NCI-H187 treated with DMSO at 0.1 percent for 48 hours (cell line): ENCODE measurements around the gene GPATCH2.

ENCODE experiments used
- DNase-seq: peaks from one replicate; lab custom pipeline; 2025; lab: John Stamatoyannopoulos, UW

The GPATCH2 gene

DNA sequence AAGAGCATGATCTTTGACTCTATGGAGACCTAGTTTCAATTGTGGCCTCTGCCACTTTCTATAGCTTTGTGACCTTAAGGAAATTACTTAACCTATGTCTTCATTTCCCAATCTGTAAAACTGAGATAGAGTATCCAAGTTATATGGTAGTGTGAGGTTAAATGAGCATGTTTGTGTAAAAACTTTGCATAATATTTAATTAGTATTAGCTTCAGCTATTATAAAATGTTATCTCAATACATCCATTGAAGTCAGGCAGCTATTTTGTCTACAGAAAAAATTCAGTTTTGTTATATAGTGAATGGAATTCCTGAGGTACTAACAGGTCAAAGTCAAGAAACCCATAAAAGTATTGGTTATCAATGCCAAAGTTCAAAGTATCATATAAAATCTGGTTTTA, 53.6 kb downstream of the GPATCH2 start:
- no peak for DNase-seq

DNA sequence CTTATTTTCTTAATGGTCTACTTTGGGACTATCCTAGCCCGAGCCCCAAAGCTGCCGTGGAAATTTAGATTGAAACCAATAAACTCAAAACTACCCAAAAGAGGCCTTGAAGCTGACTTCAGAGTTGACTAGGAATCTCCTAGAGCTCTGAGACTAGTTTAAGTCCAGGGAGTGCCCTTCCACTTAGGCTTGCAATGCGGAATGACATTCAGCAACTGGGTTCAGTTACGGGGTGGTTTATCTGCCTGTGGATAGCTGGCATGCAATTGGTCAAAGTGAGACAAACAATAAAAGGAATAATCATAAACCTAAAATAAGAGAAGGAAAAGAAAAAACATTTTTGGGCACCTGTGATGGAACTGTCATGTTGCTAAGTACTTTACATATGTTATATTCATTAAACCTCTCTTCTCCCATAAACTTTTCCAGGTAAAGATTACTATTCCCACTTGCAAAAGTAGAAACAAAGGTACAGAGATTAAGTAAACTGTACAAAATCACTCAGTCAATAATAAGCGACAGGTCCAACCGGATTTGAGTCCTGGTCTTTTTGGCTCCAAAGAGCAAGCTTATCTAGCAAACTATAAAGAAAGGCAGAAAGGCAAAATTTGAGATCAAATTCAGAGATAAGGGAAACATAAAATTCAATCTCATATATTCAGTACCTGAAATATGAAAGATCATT, 56.5 kb downstream of the GPATCH2 start:
- no peak for DNase-seq

DNA sequence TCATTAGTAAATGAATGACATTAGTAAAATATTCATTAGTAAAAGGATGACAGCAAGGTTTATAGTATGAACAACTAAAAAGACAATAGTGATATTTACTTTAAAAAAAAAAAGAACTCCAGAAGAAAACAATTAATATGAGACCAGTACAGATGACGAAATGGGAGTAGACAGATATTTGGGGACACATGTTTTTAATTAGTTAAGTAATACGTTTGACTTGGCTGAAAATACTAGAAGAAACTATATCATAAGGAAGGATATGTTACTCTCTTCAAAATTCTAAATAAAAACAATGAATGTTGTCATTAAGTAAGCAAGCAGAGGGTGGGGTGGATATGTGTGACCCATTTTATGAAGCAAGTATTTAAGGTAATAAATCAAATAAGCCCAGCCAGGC, 61.9 kb downstream of the GPATCH2 start:
- no peak for DNase-seq

DNA sequence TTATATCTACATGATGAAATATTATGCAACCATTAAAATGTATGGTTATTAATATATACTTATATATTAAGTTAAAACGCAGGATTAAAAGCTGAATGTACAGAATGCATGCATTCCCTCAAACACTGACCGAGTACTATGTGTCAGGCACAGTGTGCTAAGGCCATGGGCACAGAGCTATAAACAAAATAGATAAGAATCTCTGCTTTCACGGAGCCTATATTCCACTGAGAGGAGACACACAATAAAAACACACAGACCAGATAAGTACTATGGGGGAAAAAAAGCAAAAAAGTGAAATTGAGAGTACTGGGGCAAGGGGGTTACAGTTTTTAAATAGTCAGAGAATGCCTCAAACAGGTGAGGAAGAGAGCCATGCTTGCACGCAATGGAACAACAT, 62.7 kb downstream of the GPATCH2 start:
- no peak for DNase-seq

DNA sequence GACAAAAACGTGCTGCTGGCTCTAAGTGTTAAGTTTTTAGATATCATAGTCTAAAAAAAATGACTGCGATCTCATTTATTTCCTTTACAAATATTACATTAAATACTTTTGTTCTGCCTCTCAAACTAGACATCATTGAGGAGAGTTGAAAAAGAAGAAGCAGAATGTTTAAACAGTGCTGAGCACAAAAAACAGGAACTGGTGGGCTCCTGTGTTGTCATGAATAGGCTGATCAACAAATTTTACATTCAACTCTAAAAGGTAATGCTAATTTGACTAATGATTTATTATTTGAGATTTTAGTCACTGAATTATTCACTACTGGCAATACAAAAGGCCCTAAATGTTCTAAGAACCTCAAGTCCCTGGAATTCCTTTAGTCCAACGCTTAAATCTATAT, 66.1 kb downstream of the GPATCH2 start:
- DNase-seq = no peak

DNA sequence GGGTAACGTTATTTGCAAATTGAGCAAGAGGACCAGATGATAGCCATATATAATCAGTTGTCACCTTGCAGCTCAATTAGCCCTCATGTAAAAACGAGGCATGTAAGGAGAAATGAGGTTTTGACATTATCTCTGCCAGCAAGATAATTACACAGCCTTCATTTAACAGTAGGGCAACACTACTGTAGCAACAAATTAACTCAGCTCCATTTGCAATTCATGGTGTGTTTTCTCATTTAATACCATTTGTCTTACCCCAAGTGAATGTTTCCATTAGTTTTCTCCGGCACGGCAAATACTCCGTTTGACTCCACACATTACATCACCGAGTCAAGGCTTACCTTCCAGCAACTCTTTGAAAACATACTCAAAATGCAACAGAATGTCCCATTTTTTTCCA, 66.7 kb downstream of the GPATCH2 start:
- no peak for DNase-seq

DNA sequence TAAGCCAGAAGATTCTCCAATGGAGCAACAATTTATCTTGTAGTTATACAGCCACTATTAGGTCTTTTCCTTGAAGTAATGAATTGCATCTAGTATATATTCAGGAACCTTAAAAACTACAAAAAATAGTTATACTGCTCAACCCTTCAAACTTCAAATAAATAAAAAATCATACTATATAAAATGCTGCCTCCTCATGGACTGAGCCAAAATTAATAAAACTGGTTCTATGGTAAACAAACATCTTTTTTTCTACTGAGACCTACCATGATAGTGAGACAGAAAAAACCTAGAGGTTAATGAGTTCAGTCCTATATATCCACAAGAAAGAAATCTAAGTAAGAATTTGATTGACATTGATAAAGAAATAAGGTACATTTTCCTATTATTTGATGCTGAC, 67.7 kb downstream of the GPATCH2 start:
- no peak for DNase-seq

DNA sequence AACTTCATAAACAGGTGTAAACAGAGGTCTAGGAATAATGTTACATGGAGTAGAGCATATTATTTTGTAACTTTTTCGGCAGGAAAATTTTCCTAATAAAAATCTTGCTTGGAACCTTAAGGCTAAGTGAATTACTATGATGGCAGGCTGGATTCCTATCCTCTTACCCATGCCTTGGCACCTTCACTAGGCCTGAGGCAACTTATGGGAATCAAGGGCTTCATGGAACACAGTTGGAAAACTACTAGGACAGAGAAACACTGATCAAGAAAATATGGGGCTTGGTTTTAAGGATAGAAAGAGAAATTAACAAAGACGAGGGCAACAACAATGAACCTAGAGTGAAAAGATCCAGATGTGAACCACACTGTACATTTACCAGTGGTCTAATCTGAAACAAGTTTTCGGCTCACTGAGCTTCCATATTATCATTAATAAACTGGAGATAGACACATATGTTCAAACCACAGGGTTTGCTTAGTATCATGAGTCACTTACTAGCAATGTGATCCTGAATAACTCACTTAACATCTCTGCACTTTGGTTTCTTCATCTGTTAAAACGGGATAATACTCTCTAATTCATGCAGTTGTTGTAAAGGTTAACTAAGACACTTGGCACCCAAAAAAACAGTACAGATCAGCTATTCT, 68.5 kb downstream of the GPATCH2 start:
- DNase-seq = no peak

DNA sequence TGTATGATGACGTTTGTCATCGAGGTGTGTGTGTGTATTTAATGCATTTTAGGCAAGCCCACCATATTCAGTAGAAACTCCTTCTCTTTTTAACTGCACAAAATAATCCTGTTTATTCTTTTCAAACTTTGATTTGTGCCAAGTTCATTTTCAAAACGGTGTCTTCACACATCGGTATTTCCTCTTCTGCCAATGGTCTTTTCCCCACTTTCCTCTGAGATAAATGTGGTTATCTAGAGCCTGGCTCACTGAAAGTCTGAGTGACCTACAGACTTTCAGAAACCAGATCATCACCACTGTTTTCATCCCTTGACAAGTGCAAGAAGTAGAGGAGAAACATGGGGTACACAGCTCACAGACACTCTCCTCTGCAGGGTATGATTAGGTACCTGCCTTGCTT, 69.4 kb downstream of the GPATCH2 start:
- no peak for DNase-seq

DNA sequence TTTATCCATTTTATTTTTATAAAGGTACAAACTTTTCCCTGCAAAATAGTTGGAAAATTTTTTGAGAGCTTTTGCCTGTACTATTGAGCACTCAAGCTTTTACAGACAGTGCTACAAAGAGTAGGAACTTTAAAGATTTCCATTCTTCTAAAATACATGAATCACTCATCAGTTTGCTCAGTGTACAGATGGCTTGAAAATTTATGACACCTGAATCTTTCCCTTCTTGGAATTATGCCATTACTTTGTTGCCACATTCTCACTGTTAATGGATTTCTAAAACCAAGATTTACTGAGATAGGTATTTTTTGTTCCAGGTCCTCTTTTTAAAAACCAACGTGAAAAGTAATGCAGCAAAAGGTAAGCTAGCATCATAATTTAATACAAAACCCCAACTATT, 76.0 kb downstream of the GPATCH2 start:
- no peak for DNase-seq

DNA sequence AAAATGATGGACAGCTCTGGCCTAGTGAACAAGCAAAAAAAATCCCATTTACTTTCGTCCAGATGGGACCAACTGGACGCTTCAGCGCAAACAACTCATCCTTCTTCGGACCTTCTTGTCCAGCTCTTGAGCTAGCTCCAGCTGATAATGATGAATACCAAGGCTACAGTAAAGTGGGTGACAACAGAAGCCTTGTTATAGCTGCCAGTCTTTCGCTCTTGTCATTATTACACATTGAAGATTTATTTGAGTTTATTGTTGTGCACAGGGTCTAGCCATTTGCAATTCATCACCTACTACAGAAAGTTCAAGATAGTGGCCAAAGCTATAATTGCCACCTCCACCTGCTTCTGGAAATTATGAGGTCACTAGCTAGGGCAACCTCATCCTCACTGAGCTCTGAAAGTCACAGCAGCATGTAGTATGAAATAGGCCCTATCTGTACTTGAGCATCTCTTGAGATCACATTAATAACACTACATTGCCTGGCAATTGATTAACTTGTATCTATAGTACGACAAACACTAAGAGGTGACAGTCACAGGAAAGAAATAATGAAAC, 76.9 kb downstream of the GPATCH2 start:
- no peak for DNase-seq

DNA sequence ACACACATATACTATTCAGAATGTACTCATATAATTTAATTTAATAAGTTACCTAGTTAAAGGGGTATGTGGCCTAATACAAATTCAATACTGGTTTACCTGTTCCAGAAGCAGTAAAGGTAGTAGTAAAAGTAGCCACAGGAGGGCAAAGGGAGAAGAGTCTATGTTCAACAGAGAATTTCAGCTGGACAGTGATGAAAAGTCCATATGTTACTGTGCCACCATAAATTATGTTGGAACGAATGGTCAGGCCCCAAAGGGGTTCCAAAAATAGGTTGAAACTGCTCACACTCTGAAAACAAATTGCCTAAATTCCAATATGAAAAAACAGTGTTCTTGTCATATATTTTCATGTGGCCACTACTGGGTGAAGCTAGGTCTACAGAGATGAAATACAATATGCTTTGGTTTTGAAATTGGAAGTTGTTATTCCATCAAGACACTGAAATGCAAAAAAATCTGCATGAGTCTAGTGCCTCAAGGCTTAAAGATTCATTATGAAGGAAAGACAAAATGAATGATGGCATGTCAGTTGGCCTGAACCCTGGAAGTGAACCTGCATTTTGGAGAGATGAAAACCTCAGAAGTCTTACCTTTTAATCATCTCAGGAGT, 78.4 kb downstream of the GPATCH2 start:
- no peak for DNase-seq

DNA sequence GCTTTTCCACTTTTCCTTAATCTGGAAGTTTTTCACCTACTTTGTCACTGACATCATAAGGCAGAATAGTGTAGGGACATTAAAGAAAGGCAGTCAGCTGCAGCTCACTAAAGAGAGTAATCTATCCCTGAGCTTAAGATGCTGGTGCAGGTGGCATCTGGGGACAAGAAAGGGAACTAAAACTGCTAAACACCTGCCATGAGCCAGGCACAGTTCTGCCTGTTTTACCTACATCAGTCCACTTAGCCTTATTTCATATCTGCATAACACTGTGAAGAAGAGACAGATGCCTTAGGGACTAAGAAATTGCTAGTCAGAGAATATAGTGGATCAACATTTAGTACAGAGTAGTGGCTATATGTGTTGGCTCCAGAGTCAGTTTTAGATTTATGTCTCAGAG, 88.1 kb downstream of the GPATCH2 start:
- no peak for DNase-seq

DNA sequence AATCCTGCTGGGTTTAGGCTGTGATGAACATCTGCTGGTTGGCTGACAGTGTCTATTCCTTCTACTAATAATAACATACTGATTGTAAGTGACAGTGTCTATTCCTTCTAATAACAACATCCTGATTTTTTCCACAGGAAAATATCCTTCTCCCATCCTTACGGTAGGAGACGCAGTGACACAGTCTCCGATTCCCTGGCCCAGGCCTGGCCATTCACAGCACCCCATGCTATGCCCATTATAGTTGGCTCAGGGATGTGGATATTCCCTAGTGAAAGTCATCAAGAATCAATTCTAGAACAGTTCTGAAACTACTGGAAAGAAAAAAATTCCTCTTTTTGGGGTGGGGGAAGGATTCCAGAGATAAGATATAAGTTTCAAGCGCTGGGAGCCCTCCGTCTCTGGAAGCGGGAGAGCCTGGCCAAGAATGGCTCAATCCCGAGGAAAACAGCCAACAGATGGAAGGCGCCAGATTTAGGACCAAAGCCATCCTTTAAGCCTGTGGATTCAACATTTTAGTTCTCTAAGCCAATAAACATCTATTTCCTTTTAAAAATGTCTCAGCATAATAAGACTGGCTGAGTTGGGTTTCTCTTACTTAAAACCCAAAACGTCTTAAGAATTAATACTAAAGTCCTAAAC, 88.6 kb downstream of the GPATCH2 start:
- no peak for DNase-seq

DNA sequence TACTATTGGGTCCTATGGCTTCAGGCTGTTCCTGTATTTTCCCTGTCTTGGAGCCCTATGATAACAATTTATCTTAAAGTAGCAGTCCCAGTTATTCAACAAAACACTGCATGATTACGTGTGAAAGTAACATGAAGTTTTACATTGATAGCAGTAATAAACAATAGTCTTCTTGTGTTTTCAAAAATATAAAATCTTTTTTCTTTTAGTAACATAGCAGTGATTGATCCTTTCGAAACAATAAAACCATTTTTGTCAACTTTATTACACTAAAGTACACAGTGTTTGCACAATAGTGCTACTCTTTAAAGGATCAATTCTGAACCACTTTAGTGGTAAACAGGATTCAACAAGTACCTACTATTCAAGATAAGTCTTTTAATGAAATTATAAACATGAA, 90.6 kb downstream of the GPATCH2 start:
- DNase-seq = no peak

DNA sequence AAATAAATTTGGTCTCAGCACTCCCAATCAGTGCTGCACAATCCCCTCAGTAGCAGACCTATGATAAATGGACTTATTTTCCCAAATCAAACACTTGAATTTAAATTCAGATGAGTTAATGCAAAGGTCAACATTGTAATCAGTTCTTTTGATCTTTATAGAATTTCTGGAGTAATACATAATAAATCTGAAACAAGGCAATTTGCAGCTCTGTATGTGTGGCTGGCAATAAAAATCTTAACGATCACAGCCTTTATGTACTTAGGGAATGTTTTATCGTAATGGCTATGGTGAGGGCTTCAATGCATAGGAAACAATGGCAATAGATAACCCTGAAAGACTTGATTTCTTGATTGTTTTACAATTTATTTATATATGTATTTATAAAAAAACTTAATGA, 91.4 kb downstream of the GPATCH2 start:
- no peak for DNase-seq

DNA sequence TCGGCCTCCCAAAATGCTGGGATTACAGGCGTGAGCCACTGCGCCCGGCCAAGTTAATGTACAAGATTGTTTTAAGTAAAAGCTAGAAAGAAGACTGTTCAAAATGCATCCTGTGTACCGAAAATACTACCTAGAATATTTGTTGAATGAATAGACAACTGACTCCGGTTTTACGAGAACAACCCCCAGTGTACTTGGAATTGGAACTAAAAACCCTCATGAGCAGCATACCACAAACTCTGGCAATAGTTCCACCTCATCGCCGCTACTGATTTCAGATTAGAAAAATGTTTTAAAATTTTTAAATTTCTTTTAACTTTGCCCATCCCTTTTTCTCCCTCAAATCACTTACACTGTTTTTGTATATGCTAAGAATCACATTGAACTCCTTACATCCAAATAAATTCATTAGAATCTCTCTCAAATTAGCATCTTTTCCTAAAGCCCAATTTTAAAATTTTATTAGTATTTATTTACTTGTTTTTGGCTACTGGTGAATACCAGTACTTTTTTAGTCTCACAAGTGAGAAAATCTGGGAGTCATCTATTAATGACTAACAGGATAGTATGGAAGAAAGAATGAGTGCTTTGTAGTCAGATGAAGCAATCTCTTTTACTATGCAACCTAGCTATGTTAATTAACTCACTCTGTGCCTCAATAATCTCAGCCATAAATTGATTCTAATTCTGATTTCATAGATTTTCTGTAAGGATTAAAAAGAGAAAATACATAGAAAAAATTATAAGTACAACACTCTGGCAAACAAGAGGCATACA, 95.1 kb downstream of the GPATCH2 start:
- DNase-seq = no peak

DNA sequence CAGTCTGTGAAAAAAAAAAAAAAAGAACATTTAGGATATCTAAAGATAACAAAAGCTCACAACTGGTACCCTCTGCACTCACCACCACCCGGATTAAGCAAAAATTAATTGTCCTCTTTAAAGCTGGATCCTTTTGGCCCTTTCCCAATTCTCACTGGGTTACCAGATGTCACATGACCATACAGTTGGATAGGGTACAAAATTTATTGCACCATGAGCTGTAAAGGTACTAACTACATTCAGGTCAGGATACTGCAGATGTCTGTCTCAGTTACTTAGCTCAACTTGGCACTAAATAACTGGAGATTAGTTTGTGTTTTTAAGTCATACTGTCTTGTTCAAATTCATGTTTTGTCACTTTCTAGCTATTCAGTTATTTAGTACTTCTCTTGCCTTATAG, 96.3 kb downstream of the GPATCH2 start:
- no peak for DNase-seq

DNA sequence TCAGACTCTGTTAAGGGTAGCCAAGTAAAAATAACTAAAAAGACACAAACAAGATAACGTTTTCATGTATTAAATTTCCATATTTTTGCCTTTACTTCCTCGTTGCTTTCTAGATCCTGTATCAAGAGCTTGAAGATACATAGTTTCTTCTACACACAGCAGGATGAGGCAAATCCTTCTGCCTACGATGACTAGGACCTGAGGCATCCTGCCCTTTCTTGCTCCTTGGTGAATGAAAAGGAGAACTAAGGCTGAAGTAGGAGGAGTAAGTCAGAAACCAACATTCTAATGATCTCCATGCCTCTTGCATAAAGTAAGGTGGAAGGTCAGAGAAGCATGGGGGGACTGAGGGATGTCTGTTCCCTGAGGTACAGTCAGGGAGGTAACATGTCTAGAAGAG, 102.6 kb downstream of the GPATCH2 start:
- no peak for DNase-seq

DNA sequence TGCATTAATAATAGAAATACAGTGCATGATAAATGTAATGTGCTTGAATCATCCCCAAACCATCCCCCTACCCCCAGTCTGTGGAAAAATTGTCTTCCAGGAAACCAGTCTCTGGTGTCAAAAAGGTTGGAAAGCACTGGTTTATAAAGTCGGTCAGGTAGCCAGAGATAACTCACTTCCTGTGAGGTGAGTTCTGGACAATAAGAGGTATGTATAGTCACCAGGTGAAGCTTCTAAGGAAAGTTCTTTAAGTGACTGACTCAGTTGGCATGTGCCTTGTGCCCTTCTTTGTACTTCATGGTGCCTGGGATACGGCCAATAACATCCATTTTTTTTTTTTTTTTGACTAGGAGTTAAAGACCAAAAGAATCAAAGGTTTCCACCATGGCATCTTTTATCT, 103.7 kb downstream of the GPATCH2 start:
- no peak for DNase-seq

DNA sequence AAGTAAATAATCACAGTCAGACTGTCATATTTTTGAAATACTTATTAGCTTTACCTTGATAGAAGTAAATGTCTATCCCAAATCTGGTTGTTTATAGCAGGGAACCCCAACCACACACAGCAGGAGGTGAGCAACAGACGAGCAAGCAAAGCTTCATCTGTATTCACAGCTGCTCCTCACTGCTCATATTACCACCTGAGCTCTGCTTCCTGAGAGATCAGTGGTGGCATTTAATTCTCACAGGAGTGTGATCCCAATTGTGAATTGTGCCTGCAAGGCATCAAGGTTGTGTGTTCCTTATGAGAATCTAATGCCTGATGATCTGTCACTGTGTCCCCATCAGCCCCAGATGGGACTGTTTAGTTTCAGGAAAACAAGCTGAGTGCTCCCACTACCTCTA, 104.3 kb downstream of the GPATCH2 start:
- DNase-seq = no peak
